Tibial nerve (tissue), 4 donors: ENCODE data around the gene NKAIN4.

Experiments
- CTCF ChIP-seq, 5 experiments: fragments of 200-600 bp in 3 of 5; fragments of 450-650 bp in 2 of 5; sonication (generic) in 3 of 5; IDR thresholded peaks; one replicate each; pipeline ENCODE4 v1.5.1; 2016 to 2019; ENCODE audit warnings: antibody characterized with exemption in 5 of 5, mild to moderate bottlenecking in 3 of 5, moderate library complexity in 2 of 5
- EP300 ChIP-seq, 2 donors: sonication (generic); formaldehyde crosslinking; IDR thresholded peaks; one replicate each; pipeline ENCODE4 v1.6.1; 2017; ENCODE audit warnings: antibody characterized with exemption in 2 of 2, mild to moderate bottlenecking in 1 of 2
- POLR2A ChIP-seq, 2 donors: fragments of 450-650 bp; IDR thresholded peaks; one replicate each; pipeline ENCODE4 v1.6.1; 2017; ENCODE audit warnings: antibody characterized with exemption in 2 of 2, mild to moderate bottlenecking in 2 of 2, moderate library complexity in 2 of 2

DNA sequence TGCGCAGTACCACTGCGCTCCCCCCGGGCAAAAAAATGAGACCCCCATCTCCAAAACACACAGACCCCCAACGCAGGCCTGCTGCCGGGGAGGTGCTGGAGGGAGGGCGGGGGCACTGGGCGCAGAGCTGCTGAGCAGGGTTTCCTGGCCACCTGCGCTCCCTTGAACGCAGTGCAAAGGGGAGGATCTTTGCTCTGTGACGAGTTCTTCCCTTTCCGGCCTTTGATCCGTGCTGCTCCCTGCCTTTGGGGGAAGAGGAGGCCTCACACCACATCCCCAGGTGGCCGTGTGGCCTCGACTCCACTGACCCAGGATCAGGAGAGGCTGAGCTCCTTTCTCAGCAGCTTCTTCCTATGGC is 29.8 kb upstream of the NKAIN4 start:
- TF ChIP-seq CTCF (IDR thresholded peaks at IDR 0.05): no peak
- no peak for TF ChIP-seq POLR2A (IDR thresholded peaks at IDR 0.05)
- TF ChIP-seq EP300 (IDR thresholded peaks at IDR 0.05): no peak
